ENCODE measurements around the gene FAM124B.
"Not testable (repeated sequence)": the region's sequence is repeated elsewhere in the genome, so short reads cannot be mapped to it uniquely, and the experiment has no call there.

The FAM124B gene

GRCh38 chr2:224412141-224413015, 10.5 kb upstream of the FAM124B start:
- DNase-seq: no peak

- no peak for DNase-seq
Measured at GRCh38 chr2:224410946-224411561, 9.1 kb upstream of the FAM124B start.

- no peak for DNase-seq
Measured at GRCh38 chr2:224408676-224409075, 6.8 kb upstream of the FAM124B start.

GRCh38 chr2:224407241-224407701, 5.4 kb upstream of the FAM124B start:
- no peak for DNase-seq

- no peak for DNase-seq
Measured at GRCh38 chr2:224405841-224406370, 4.0 kb upstream of the FAM124B start.

GRCh38 chr2:224405412-224405811, 3.5 kb upstream of the FAM124B start:
- DNase-seq: no peak

GRCh38 chr2:224404796-224405195, 2.9 kb upstream of the FAM124B start:
- DNase-seq: no peak

GRCh38 chr2:224403657-224404056, 1.8 kb upstream of the FAM124B start:
- DNase-seq: no peak

- DNase-seq: no peak
Measured at GRCh38 chr2:224400886-224401632, 848 bp downstream of the FAM124B start.

- no peak for DNase-seq
Measured at GRCh38 chr2:224400174-224400810, 1.6 kb downstream of the FAM124B start.

GRCh38 chr2:224398289-224398688, 3.6 kb downstream of the FAM124B start:
- no peak for DNase-seq

GRCh38 chr2:224397100-224397499, 4.8 kb downstream of the FAM124B start:
- not testable (repeated sequence) for DNase-seq

- DNase-seq: no peak
Measured at GRCh38 chr2:224395620-224396390, 6.1 kb downstream of the FAM124B start.

GRCh38 chr2:224393157-224393872, 8.6 kb downstream of the FAM124B start:
- DNase-seq: no peak

GRCh38 chr2:224392545-224392944, 9.4 kb downstream of the FAM124B start:
- DNase-seq: no peak

GRCh38 chr2:224389317-224389716, 12.6 kb downstream of the FAM124B start:
- no peak for DNase-seq

- DNase-seq: no peak
Measured at GRCh38 chr2:224386876-224387275, 15.0 kb downstream of the FAM124B start.

- DNase-seq: no peak
Measured at GRCh38 chr2:224382973-224383555, 18.8 kb downstream of the FAM124B start.

GRCh38 chr2:224382280-224382647, 19.6 kb downstream of the FAM124B start:
- DNase-seq: not testable (repeated sequence)

- DNase-seq: no peak
Measured at GRCh38 chr2:224381521-224382279, 20.2 kb downstream of the FAM124B start.
